H1 (cell line): Measurements from ENCODE around the gene ADCY5. TPM values are rescaled to one million over a fixed set of nuclear protein-coding genes. Genes with fewer than 3 reads are reported as not detected.

Experiments
- CEBPB ChIP-seq: IDR thresholded peaks from 2 replicates; pipeline ENCODE4 v1.6.1; 2012; ENCODE audit warnings: low read depth, low read length
- RBBP5 ChIP-seq: IDR thresholded peaks from 2 replicates; pipeline ENCODE4 v1.7.1; 2012; ENCODE audit warnings: low read depth, mild to moderate bottlenecking, inconsistent platforms, low read length, moderate library complexity, borderline replicate concordance
- TEAD4 ChIP-seq: IDR thresholded peaks from 2 replicates; pipeline ENCODE4 v1.6.1; 2012; ENCODE audit warnings: low read depth, low read length, inconsistent platforms, mixed read lengths
- polyA plus RNA-seq, 7 experiments: library from polyadenylated mRNA; depleted of rRNA in 3 of 7; stranded (reverse) in 5 of 7; unstranded in 2 of 7; fragments of >200 nt in 5 of 7; fragments of 200-250 nt in 2 of 7; gene quantifications; 1 replicate in 5 of 7; 2 replicates in 1 of 7; 4 replicates in 1 of 7; pipeline versions ENCODE4 v1.2.1 to v1.2.3, GENCODE V29; 2011 to 2013; ENCODE audit warnings: missing spikeins in 2 of 7, mixed read lengths in 2 of 7
- total RNA-seq: library from RNA; stranded (reverse); fragmentation: NEBNext Ultra II Directional; extraction: Animal tissue kit (Norgen Biotek cat#: 25700); gene quantifications from 2 replicates; pipeline ENCODE4 v1.2.1, GENCODE V29; 2021
- TF ChIP-seq, protein P1 (sequence below): IDR thresholded peaks from 2 replicates; pipeline ENCODE4 v1.6.1; 2012; ENCODE audit warnings: inconsistent platforms

Gene ADCY5
- total and polyA plus RNA-seq, 2 of the 8 experiments (the other 6 are each of a cell fraction or from before 2014, with no cell fraction given), result 18.9 to 40.8 TPM

DNA sequence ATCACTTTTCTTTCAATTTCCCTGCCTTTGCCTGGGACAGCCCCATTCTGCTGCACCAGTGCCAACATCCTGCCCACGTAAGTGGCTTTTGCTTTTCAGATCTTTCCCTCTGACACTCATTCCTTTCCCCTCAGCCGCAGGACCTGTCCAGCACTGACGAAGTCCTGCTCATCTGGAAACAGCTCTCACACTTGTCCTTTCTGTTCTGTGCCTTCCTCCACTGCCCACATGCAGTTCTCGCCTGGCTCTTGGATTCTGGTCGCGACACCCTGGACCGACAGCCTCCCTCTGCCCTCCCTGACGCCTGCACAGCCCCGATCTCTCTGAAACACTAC lies 99.7 kb downstream of the ADCY5 start (continued):
- no peak for TF ChIP-seq RBBP5
- no peak for TF ChIP-seq TEAD4
- TF ChIP-seq CEBPB, result no peak
- TF ChIP-seq, protein P1, sequence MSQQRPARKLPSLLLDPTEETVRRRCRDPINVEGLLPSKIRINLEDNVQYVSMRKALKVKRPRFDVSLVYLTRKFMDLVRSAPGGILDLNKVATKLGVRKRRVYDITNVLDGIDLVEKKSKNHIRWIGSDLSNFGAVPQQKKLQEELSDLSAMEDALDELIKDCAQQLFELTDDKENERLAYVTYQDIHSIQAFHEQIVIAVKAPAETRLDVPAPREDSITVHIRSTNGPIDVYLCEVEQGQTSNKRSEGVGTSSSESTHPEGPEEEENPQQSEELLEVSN, result no peak
